Femur (tissue), 1 donor: Measurements from ENCODE around the gene TPO.
"Not testable (repeated sequence)": the region's sequence is repeated elsewhere in the genome, so short reads cannot be mapped to it uniquely, and the experiment has no call there.

Source experiments
- DNase-seq: peaks from one replicate; pipeline ENCODE4 v3.0.0-alpha.2; 2017

The TPO gene

DNA sequence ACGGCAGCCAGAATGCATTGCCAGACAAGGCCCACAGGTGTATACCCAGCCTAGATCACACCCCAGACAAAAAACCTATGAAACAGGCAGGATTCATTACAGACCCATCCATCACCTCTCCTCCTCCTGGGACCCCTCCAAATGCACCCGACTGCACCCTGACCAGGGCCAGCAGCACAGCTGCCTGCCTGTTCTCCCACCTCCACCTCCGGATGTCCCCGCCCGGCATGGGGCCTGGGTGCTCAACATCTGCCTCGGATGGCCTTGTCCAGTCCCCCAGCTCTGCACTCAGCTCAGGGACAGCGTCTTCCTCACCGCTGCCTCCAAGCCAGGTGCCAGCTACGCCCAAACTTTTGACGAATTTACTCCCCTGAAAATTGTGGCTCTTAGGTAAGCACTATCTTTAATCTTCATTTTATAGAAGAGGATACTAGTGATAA, 91.1 kb downstream of the TPO start:
- DNase-seq: no peak

DNA sequence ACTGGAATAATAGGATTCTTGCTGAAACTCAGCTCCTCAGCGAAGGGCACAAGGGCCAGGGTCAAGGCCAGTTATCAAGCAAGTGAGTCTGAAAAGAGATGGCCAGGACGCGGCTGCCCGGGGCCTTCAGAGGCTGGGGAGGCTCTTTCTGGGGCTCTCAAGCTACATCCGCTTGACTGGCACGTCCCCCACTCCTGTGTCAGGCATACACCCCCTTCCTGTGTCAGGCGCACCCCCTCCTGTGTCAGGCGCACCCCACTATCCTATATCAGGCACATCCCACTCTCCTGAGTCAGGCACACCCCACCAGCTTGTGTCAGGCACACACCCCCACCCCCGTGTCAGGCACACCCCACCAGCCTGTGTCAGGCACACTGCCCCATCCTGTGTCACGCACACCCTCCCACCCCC, 91.8 kb downstream of the TPO start:
- DNase-seq: no peak

DNA sequence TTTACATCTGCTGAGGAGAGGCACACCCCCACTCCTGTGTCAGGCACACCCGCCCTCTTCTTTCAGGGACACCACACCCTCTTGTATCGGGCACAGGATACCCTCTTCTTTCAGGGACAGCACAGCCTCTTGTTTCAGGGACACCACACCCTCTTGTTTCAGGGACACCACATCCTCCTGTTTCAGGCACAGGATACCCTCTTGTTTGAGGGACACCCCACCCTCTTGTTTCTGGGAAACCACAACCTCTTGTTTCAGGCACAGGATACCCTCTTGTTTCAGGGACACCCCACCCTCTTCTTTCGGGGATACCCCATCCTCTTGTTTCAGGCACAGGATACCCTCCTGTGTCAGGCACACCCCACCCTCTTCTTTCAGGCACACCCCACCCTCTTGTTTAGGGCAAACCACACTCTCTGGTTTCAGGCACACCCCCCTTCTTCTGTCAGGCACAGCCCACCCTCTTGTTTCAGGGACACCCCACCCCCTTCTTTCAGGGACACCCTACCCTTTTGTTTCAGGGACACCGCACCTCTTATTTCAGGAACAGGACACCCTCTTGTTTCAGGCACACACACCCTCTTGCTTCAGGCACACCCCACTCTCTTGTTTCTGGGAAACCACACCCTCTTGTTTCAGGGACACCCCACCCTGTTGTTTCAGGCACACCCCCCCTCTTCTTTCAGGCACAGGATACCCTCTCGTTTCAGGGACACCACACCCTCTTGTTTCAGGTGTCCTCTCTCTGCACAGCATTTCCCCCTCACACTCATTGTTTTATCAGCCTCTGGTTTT, 96.2 kb downstream of the TPO start:
- DNase-seq: no peak

DNA sequence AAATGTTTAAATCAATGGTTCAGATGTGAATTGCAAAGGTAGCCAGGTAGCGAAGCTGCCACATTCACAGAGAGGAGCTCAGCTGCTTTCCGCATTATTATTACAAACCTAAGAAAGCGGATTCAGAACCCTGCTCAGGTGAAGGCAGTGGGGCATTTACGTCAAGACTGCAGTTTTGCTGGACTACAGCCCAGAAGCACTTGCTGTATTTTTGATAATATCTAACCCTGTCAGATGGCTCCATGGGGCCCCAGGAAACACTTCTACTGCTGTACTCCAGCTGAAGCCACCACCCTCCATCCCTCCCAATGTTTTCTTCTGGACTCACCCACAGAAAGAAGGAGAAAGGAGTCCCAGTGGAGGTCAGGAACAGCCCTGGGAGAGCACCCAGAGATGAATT, 96.9 kb downstream of the TPO start:
- DNase-seq: no peak

DNA sequence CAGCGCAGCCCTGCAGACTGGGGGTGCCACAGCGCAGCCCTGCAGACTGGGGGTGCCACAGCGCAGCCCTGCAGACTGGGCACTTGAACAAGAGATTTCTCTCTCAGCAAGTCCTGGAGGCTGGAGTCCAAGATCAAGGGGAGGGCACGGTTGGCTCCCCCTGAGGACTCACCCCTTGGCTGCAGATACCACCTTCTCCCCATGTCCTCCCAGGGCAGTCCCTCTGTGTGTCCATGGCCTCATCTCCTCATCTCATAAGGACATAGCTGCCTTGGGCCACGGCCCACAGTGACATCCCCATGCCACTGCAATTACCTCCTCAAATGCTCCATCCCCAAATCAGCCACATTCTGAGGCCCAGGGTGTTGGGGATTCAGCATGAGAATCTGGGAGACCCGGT, 98.2 kb downstream of the TPO start:
- DNase-seq: no peak

DNA sequence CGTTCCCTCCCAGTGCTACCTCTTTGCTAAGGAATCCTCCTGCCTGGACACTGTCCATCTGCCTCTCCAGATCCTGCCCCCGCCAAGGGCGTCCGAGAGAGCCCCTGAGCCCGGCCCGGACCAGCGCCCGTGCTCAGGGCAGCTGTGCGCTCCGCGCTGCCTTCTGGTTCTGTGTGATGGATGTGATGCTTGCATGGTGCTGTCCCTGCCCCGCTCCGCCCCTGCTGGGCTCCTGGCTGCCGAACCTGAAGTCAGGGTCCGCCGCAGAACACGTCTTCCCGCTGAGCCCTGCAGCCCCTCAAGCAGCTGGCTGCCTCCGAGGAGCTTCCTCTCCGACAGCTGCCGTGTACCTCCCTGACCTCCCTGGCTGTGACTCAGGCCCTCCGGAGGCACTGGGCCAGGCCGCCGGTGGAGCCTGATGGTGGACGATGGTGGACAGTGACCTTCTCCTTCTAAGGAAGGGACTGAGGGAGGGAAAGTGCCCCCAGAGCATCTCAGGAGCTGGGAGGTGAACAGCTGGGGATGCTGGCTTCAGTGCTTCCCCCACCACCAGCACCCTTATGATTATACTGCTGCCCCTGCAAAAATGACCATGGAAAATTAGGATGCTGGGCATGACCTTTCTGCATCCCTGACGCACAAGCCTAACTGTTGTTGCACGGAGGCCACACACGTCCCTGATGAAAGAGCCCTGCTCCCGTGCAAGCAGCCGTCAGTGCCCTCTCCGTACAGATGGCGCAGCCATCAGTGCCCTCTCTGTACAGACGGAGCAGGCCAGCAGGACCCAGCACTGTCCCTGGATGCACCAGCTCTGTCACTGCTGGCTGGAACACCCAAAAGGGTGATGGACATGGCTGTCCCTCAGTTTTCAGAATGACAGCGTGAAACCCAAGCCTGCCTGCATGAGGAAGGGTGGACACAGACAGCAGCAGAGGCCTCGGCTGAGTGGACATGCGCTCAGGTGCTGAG, 99.3 kb downstream of the TPO start:
- DNase-seq: no peak

DNA sequence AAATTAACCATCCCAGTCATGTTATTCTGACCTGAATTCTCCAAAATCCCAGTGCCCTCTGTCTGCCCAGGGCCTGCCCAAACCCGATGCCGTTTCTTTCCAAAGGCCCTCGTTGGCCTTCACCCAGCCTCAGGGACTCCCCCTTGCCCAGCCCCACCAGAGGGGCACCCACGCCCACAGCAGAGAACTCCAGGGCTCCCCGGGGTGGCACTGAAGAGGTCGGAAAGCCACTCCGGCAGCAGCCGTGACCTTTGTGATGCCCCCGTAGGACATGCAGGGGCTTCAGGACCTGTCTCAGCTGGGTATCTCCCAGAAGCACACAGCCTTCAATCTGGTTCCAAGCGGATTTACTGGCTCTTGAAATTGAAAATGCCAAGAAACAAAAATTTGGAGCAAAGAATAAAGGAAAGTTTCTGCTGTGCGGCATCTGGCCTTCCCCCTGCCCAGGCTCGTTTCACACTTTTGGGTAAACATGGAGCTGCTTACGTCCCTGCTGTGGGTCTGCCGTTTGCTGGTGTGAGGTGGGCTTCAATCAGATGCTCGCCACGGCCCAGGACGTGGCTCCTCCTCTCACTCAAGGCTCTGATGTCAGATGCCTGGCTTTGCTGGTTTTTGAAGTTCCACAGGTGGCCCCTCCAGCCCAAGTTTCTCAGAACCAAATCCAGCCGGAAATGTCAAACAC, 101.3 kb downstream of the TPO start:
- DNase-seq: no peak

DNA sequence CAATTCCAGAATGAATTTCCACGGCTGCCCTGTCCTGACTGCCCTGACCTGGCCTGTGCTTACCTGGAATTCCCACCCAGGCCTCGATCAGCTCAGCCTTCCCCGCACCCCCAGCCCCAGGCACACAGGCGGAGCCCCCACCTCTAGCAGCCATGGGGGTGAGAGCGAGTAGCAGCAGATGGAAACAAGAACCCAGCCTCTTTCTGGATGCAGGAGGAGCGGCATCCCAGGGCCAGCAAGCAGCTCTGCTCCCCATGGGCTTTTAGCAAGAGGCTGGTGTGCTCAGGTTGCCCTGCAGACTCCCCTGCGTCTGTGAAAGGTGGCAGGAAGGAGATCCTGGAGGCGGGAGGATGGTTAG, 101.8 kb downstream of the TPO start:
- no peak for DNase-seq

DNA sequence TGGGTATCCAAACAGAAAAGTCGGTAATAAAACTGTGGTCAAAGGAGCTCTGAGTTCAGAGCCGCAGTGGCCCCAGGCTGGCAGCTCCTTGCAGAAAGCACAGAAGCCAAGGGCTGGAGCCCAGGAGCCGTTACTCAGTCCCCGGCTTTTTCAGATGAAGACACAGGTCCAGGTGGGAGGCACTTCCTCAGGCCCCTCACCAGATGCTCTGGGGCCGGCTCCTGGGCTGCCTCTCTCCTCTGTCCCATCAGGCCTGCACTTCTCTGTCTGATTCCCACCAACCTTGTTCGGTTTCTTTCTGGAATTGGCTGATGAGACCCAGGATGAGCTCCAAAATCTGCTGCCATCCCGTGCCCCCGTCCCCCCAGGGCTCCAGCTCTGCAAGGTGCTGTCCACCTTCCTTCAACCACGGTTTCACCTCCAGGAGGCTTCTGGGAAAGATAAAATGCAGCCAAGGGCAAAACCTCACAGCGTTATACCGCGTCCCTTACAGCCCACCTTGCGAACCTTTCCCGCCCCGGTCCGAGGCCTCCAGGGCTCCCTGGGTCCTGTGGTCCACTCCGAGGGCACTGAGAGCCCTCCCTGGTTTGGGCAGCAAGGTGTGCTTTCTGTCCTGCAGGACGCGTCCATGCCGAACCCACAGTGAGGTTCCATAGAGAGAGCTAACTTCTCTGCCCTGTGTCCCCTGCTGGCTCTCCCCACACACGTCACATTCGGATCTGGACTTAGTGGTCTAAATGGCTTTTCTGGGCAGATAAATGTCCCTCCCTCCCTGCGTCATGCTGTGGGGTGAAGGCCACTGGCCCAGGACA, 102.9 kb downstream of the TPO start:
- DNase-seq: no peak

DNA sequence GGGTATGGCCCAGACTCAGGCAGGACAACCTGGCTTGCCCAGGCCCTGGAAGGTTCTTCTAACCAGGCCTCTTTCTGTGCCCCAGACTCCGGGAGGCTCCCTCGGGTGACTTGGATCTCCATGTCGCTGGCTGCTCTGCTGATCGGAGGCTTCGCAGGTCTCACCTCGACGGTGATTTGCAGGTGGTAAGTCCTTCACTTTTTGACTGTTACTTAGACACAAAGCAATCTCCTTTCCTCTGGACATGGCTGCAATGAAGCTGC, 103.5 kb downstream of the TPO start:
- no peak for DNase-seq

DNA sequence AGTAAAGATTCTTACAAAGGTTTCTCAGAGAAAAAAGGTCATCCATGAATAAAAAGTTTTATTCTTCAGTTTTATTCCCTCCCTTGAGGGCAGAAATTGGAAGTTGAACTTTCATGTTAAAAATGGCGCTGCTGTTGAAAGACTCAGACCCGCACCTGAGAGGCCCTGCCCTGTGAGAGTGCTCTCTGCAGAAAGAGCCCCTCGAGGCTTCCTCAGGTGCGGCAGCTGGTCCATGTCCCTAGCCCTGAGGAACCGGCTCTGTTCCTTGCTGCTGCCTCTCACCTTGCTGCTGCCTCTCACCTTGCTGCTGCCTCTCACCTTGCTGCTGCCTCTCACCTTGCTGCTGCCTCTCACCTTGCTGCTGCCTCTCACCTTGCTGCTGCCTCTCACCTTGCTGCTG, 104.0 kb downstream of the TPO start:
- DNase-seq: not testable (repeated sequence)

DNA sequence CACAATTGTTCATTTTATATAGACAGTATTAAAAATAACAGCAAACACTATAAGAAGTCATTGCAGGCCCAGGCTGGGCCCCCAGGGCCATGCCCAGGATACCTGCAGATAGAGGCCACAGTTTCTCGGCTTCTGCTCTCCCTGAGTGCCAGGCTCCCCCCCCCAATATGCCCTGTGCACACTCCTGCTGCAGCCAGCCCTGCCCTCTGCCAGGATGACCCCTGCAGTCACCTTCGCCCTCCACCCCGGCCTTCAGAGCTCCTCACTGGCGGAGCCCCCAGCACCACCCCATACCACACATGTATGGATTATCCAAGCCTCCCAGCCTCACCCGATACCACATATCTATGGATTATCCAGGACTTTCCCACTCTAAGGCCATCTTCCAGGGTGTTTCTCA, 104.5 kb downstream of the TPO start:
- no peak for DNase-seq

DNA sequence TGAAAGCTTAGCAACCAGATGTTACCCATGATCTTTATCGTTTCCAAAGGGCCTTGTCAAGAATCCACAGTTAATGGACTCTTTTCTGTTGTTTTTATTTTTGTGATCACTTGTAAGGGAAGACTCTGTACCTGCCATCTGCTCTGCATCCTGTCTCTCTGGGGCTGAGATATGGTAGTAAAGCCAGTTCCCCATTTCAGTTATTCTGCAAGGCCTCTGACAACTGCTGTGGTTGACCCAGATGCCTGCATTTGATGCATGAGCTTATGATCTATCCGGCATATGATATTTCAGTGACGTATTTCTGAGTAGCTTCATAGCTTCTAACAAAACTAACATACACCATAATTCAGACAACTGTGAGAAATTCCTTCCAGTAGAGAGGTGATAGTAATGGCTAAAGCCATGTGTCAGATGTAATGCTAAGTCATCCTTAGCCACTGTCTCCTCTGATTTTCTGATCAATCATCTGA, 105.1 kb downstream of the TPO start:
- no peak for DNase-seq

DNA sequence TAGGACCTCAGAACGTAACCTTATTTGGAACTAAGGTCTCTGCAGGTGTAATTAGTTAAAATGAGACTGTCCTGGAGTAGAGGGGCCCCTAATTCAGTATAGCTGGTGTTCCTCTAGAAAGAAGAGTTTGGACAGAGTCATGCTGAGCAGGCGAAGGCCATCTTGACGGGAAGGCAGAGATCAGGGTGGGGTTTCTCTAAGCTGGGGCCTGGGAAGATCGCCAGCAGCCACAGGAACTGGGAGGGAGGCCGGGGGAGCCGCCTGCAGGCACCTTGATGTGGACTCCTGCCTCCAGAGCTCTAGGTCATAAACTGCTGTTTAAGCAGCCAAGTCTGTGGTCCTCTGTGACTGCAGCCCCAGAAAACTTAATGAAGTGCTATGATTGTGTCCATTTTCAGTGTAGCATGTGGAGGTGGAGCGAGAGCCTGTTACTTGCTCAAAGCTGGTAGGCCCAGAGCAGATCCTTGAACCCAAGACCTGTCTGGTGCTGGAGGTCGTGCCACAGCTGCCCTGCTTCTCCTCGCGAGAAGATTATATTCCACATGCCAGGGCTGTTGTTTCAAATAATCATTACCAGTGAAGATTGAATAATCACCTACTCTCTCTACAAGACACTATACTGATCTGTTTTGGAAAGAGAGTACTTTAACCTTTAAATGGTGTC, 105.7 kb downstream of the TPO start:
- DNase-seq: no peak

DNA sequence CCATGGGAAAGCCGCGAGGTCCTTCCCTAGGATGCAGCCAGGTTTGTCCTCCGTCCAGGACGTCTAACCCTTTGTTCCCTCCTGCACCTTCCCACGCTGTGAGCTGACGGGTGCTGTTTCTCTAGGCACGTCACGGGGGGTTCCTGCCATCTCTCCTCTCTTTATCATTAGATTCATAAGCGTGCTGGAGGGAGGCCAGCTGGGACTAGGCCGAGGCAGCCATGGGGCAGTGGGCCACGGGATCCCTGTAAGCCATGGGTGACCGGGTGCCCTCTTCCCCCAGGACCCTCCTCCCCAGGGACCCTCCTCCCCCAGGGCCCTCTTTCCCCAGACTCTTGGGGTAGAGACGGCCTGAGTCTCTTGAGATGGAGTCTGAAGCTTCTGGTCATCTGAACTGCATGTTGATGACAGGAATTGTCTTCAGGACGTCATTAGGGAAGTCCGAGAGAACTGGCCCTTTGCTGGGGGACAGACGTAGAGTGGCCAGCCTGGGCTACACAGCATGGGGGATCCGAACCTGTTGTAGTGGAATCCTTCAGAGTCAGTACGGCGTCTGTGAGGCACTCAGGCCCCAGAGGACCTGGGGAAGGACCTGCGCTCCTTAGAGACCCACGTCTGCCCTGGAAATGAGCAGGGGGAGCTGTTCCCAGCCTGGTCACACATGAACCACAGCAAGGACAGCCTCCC, 108.1 kb downstream of the TPO start:
- DNase-seq: no peak

DNA sequence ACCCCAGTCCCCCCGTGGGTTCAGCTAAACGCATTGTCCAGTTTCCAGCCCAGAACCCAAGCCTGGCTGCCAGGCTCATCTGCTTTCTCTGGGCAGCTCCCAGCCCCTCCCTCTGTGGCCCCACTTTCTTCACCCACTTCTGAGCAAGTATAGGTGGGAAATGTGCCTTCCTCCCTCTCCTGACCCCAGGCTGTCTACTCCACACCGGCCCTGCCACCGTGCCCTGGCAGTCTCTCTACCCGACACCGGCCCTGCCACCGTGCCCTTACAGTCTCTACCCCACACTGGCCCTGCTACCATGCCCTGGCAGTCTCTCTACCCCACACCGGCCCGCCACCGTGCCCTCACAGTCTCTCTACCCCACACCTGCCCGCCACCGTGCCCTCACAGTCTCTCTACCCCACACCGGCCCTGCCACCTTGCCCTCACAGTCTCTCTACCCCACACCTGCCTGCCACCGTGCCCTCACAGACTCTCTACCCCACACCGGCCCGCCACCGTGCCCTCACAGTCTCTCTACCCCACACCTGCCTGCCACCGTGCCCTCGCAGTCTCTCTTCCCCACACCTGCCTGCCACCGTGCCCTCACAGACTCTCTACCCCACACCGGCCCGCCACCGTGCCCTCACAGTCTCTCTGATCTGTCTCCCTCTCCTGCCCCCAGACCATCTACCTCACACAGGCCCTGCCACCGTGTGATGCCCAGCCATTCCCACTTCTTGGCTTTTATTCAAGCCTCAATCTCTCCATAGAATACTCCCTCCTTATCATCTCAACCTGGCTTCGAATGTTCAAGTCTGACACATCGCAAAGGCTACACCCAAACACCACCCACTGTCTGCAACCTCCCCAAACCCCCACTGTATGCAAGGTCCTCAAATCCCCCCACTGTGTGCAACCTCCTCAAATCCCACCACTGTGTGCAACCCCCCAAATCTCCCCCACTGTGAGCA, 108.9 kb downstream of the TPO start:
- DNase-seq: no peak

DNA sequence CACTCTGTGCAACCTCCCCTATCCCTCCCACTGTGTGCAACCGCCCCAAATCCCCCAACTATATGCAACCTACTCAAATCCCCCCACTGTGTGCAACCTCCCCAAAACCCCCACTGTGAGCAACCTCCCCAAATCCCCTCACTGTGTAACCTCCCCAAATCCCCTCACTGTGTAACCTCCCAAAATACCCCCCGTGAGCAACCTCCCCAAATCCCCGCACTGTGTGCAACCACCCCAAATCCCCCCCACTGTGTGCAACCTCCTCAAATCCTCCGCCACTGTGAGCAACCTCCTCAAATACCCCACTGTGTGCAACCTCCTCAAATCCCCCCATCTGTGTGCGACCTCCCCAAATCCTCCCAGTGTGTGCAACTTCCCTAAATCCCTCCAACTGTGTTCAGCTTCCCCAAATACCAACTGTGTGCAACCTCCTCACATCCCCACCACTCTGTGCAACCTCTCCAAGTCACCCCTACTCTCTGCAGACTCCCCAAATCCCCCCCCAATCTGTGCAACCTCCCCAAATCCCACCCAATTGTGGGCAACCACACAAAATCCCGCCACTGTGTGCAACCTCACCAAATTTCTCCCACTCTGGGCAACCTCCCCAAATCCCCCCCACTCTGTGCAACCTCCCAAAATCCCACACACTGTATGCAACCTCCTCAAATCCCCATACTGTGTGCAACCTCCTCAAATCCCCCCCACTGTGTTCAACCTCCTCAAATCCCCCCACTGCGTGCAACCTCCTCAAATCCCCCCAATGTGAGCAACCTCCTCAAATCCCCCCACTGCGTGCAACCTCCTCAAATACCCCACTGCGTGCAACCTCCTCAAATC, 114.1 kb downstream of the TPO start:
- DNase-seq: no peak

DNA sequence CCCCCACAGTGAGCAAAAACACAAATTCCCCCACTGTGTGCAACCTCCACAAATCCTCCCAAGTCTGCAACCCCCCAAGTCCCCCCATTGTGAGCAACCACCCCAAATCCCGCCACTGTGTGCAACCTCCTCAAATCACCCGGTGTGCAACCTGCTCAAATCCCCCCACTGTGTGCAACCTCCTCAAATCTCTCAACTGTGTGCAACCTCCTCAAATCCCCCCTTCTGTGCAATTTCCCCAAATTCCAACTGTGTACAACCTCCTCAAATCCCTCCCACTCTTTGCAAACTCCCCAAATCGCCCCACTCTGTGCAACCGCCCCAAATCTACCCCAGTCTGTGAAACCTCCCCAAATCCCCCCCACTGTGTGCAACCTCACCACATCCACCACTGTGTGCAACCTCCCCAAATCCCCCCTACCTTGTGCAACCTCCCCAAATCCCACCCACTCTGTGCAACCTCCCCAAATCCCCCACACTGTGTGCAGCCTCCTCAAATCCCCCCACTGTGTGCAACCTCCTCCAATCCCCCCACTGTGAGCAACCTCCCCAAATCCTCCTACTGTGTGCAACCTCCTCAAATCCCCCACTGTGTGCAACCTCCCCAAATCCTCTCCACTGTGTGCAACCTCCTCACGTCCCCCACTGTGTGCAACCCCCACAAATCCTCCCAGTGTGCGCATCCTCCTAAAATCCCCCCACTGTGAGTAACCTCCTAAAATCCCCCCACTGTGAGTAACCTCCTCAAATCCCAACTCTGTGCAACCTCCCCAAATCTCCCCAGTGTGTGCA, 115.2 kb downstream of the TPO start:
- DNase-seq: no peak

DNA sequence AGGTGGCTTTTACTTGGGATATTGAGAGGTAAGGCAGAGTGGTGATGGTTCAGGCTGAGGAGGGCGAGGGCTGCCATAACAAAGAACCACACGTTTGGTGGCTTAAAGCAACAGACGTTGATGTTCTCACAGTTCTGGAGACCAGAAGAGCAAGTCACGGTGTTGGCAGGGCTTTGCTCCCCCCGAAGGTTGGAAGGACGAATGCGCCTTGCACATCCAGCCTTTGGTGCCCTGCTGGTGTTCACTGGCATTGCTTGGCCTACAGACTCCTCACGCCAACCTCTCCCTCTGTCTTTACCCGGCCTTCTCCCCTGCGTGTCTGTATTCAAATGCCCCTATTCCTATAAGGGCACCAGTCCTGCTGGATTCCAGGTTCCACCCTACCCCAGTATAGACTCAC, 125.4 kb downstream of the TPO start:
- no peak for DNase-seq
